Measurements from ENCODE around the gene TMEM233. TPM values are rescaled to one million over a fixed set of nuclear protein-coding genes. Genes with fewer than 3 reads are reported as not detected.
"Not testable (repeated sequence)": the region's sequence is repeated elsewhere in the genome, so short reads cannot be mapped to it uniquely, and the experiment has no call there.

TMEM233 gene
- total and polyA plus RNA-seq, 2 of the 8 experiments (the other 6 are each of a cell fraction or from before 2014, with no cell fraction given), result 0.09 TPM

DNA sequence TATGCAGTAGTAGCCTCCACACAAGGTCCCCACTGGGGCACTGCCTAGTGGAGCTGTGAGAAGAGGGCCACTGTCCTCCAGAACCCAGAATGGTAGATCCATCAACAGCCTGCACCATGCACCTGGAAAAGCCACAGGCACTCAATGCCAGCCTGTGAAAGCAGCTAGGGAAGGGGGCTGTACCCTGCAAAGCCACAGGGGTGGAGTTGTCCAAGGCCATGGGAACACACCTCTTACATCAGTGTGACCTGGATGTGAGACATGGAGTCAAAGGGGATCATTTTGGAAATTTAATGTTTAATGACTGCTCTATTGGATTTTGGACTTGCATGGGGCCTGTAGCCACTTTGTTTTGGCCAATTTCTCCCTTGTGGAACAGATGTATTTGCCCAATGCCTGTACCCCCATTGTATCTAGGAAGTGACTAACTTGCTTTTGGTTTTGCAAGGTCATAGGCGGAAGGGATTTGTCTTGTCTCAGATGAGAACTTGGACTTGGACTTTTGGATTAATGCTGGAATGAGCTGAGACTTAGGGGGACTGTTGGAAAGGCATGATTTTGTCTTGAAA, 24.8 kb downstream of the TMEM233 start:
- FAIRE-seq; H2BK120ac ChIP-seq (replicated peaks; ENCODE audit: low read depth, low read length); H3K27me3 ChIP-seq (replicated peaks in 1 of 4; ENCODE audit: control insufficient read depth in 3 of 4, extremely low read depth in 1 of 4, insufficient read depth in 3 of 4, low read length in 3 of 4); H3K4me1 ChIP-seq (replicated peaks in 1 of 4; ENCODE audit: control insufficient read depth in 3 of 4, insufficient read depth in 4 of 4, low read length in 3 of 4); H3K36me3 ChIP-seq (ENCODE audit: control insufficient read depth in 2 of 4, insufficient read depth in 4 of 4, low read length in 3 of 4); H3K4me3 ChIP-seq (ENCODE audit: extremely low read depth in 1 of 4, insufficient read depth in 2 of 4, low read depth in 3 of 4, low read length in 4 of 4); H3K23ac ChIP-seq (ENCODE audit: insufficient read length); H2BK12ac ChIP-seq (ENCODE audit: low read depth, low read length); H3K14ac ChIP-seq (ENCODE audit: insufficient read length); H3K9ac ChIP-seq (replicated peaks in 1 of 4; ENCODE audit: extremely low read depth in 1 of 4, low read depth in 3 of 4, low read length in 3 of 4); H3K9me3 ChIP-seq (ENCODE audit: insufficient read depth in 2 of 2, low read depth in 1 of 2, low read length in 1 of 2); H2BK20ac ChIP-seq (ENCODE audit: low read length); H3K18ac ChIP-seq (ENCODE audit: extremely low read depth, low read length); H4K5ac ChIP-seq (ENCODE audit: insufficient read length, low read depth, low read length); H3K56ac ChIP-seq (replicated peaks; ENCODE audit: insufficient read length, low read depth, low read length); H2BK5ac ChIP-seq (ENCODE audit: low read depth, low read length); H3K4me2 ChIP-seq (ENCODE audit: insufficient read depth in 1 of 2, low read depth in 2 of 2, low read length in 2 of 2); H4K91ac ChIP-seq (replicated peaks; ENCODE audit: insufficient read length, low read length); H3K79me1 ChIP-seq (ENCODE audit: low read depth, low read length); H3K27ac ChIP-seq (ENCODE audit: low read depth, low read length); H2BK15ac ChIP-seq (ENCODE audit: low read length); H2AK5ac ChIP-seq (ENCODE audit: low read depth, low read length); H3K79me2 ChIP-seq (ENCODE audit: control insufficient read depth in 1 of 2, insufficient read depth in 2 of 2, low read length in 2 of 2); H4K8ac ChIP-seq (ENCODE audit: extremely low read depth, insufficient read depth, low read length); H2AFZ ChIP-seq (ENCODE audit: low read length); CTCF ChIA-PET (ENCODE audit: partially characterized antibody); H3K4ac ChIP-seq (replicated peaks; ENCODE audit: insufficient read length, low read depth, low read length); DNase-seq (ENCODE audit: low read depth in 1 of 2, low spot score in 2 of 2); H4K20me1 ChIP-seq (replicated peaks in 1 of 2; ENCODE audit: control insufficient read depth in 1 of 2, insufficient read depth in 2 of 2, low read length in 2 of 2); H3K23me2 ChIP-seq (ENCODE audit: low read depth, low read length): not testable (repeated sequence)
- POLR2A ChIA-PET (ENCODE audit: partially characterized antibody), result interaction anchor here (1.7 kb wide), 1 partner anchor 10 kb away, joined by 3 read pairs; no protein-coding TSS in a partner anchor
- 73% methylated on average over 1 of the region's 1 CpG; no CpG with 5 or more reads in 1 of the 2 experiments for WGBS, 2 experiments (ENCODE audit: extremely low coverage in 1 of 2, insufficient coverage in 1 of 2, insufficient read length in 1 of 2, insufficient replicate concordance in 2 of 2, low coverage in 1 of 2, low lambda C conversion rate in 2 of 2, missing lambda C conversion rate in 1 of 2)
